Astrocyte of the cerebellum (primary cell): ENCODE measurements around the gene PXDN.
"Not testable (repeated sequence)": the region's sequence is repeated elsewhere in the genome, so short reads cannot be mapped to it uniquely, and the experiment has no call there.

Experiments used
- DNase-seq: peaks from one replicate; pipeline ENCODE4 v3.0.0-alpha.2; 2011; ENCODE audit warnings: low read depth
- H3K4me3 ChIP-seq: 2 replicates; pipeline ENCODE4 v1.5.1; 2011; ENCODE audit warnings: mild to moderate bottlenecking, low read depth, low read length, moderate library complexity
- CTCF ChIP-seq: IDR thresholded peaks from 2 replicates; pipeline ENCODE4 v1.5.1; 2012; ENCODE audit warnings: low read length, low read depth, moderate library complexity, mild to moderate bottlenecking; ENCODE audit errors: missing control alignments
- in situ Hi-C: cut with HindIII; loops from 2 replicates; pipeline ENCODE4 v1.10.0; 2017; ENCODE audit warnings: low sequenced_read_pairs

Gene PXDN

GRCh38 chr2:1782514-1782913 lies 38.2 kb upstream of the PXDN start:
- no peak for TF ChIP-seq CTCF
- in situ Hi-C loops, result no loop called here
- no peak overlapping the region for H3K4me3 ChIP-seq
- no peak for DNase-seq

GRCh38 chr2:1781291-1782080 lies 37.2 kb upstream of the PXDN start:
- no peak for TF ChIP-seq CTCF
- no peak overlapping the region for H3K4me3 ChIP-seq
- no peak for DNase-seq
- in situ Hi-C loops, result no loop called here

GRCh38 chr2:1780693-1781092 lies 36.4 kb upstream of the PXDN start:
- TF ChIP-seq CTCF, result no peak
- no peak overlapping the region for H3K4me3 ChIP-seq
- in situ Hi-C loops, result no loop called here
- no peak for DNase-seq

- DNase-seq, in situ Hi-C loops, H3K4me3 ChIP-seq: not testable (repeated sequence)
Observed at GRCh38 chr2:1780054-1780453, 35.7 kb upstream of the PXDN start.

- TF ChIP-seq CTCF, result no peak
- DNase-seq, result no peak
- H3K4me3 ChIP-seq, result no peak overlapping the region
- in situ Hi-C loops, result no loop called here
Observed at GRCh38 chr2:1778566-1778965, 34.3 kb upstream of the PXDN start.

- H3K4me3 ChIP-seq, result no peak overlapping the region
- in situ Hi-C loops, result no loop called here
- no peak for DNase-seq
- TF ChIP-seq CTCF, result no peak
Observed at GRCh38 chr2:1777781-1778180, 33.5 kb upstream of the PXDN start.

GRCh38 chr2:1777156-1777555 lies 32.8 kb upstream of the PXDN start:
- DNase-seq, result no peak
- in situ Hi-C loops, result no loop called here
- H3K4me3 ChIP-seq, result no peak overlapping the region
- no peak for TF ChIP-seq CTCF
